ENCODE results near the gene HAGH. TPM values are rescaled to one million over a fixed set of nuclear protein-coding genes. Genes with fewer than 3 reads are reported as not detected.
A peak's percentile ranks its signal among the peaks of the same experiment; 100 is the strongest.

HAGH gene
- polyA plus RNA-seq, 1 donor from 2014 or later: 163 TPM

GRCh38 chr16:1863681-1864460 is 37.2 kb upstream of the HAGH start:
- no peaks in the 10 kb centered on the region for H3K36me3 ChIP-seq (ENCODE audit: insufficient read depth, low read length)
- H3K9ac ChIP-seq (ENCODE audit: low read length): no peak overlapping the region
- no peaks in the 10 kb centered on the region for H3K79me2 ChIP-seq (replicated peaks; ENCODE audit: insufficient read depth, low read length)
- peaks cover 43% of the 10 kb centered on the region for H3K27me3 ChIP-seq (ENCODE audit: insufficient read depth, low read depth, low read length)
- no peaks in the 10 kb centered on the region for H3F3A ChIP-seq (ENCODE audit: insufficient read depth, low read length, poor library complexity, severe bottlenecking)
- TF ChIP-seq POLR2AphosphoS5 (IDR thresholded peaks at IDR 0.05) (no peak), CTCF (IDR thresholded peaks at IDR 0.05; ENCODE audit: poor library complexity, severe bottlenecking) (peak; percentile 68), SMC3 (conservative IDR thresholded peaks at IDR 0.05; ENCODE audit: poor library complexity) (peak; percentile 66), RAD21 (conservative IDR thresholded peaks at IDR 0.05) (peak; percentile 75), MXI1 (conservative IDR thresholded peaks at IDR 0.05; ENCODE audit: poor library complexity, severe bottlenecking) (no peak), EZH2 (IDR thresholded peaks at IDR 0.05; ENCODE audit: borderline replicate concordance, insufficient read depth, low read length, poor library complexity, severe bottlenecking) (no peak), TAF1 (IDR thresholded peaks at IDR 0.05; ENCODE audit: low read depth) (no peak), EP300 (conservative IDR thresholded peaks at IDR 0.05; ENCODE audit: poor library complexity, severe bottlenecking) (no peak)
- TF ChIP-seq, protein P1, sequence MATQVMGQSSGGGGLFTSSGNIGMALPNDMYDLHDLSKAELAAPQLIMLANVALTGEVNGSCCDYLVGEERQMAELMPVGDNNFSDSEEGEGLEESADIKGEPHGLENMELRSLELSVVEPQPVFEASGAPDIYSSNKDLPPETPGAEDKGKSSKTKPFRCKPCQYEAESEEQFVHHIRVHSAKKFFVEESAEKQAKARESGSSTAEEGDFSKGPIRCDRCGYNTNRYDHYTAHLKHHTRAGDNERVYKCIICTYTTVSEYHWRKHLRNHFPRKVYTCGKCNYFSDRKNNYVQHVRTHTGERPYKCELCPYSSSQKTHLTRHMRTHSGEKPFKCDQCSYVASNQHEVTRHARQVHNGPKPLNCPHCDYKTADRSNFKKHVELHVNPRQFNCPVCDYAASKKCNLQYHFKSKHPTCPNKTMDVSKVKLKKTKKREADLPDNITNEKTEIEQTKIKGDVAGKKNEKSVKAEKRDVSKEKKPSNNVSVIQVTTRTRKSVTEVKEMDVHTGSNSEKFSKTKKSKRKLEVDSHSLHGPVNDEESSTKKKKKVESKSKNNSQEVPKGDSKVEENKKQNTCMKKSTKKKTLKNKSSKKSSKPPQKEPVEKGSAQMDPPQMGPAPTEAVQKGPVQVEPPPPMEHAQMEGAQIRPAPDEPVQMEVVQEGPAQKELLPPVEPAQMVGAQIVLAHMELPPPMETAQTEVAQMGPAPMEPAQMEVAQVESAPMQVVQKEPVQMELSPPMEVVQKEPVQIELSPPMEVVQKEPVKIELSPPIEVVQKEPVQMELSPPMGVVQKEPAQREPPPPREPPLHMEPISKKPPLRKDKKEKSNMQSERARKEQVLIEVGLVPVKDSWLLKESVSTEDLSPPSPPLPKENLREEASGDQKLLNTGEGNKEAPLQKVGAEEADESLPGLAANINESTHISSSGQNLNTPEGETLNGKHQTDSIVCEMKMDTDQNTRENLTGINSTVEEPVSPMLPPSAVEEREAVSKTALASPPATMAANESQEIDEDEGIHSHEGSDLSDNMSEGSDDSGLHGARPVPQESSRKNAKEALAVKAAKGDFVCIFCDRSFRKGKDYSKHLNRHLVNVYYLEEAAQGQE (IDR thresholded peaks at IDR 0.05; ENCODE audit: borderline replicate concordance): no peak
- H3K4me2 ChIP-seq (ENCODE audit: low read length): no peak overlapping the region
- no peaks in the 10 kb centered on the region for H3K9me2 ChIP-seq (ENCODE audit: insufficient read depth, low read length)
- H4K20me1 ChIP-seq (ENCODE audit: insufficient read depth): no peaks in the 10 kb centered on the region
- no peak overlapping the region for H3K27ac ChIP-seq (ENCODE audit: low read length)
- H3K9me3 ChIP-seq (ENCODE audit: low read length): no peaks in the 10 kb centered on the region
- H2AFZ ChIP-seq (ENCODE audit: low read depth, low read length): no peak overlapping the region
- no peak overlapping the region for H3K4me3 ChIP-seq (ENCODE audit: low read length)

- H3K27ac ChIP-seq (ENCODE audit: low read length): no peak overlapping the region
- H3K9me3 ChIP-seq (ENCODE audit: low read length): no peaks in the 10 kb centered on the region
- H3K9me2 ChIP-seq (ENCODE audit: insufficient read depth, low read length): no peaks in the 10 kb centered on the region
- H3K27me3 ChIP-seq (ENCODE audit: insufficient read depth, low read depth, low read length): peaks cover 56% of the 10 kb centered on the region
- no peak for TF ChIP-seq CTCF (IDR thresholded peaks at IDR 0.05; ENCODE audit: poor library complexity, severe bottlenecking)
- TF ChIP-seq EP300 (conservative IDR thresholded peaks at IDR 0.05; ENCODE audit: poor library complexity, severe bottlenecking): no peak
- TF ChIP-seq EZH2 (IDR thresholded peaks at IDR 0.05; ENCODE audit: borderline replicate concordance, insufficient read depth, low read length, poor library complexity, severe bottlenecking): no peak
- TF ChIP-seq POLR2AphosphoS5 (IDR thresholded peaks at IDR 0.05): no peak
- no peak for TF ChIP-seq SMC3 (conservative IDR thresholded peaks at IDR 0.05; ENCODE audit: poor library complexity)
- no peak for TF ChIP-seq MXI1 (conservative IDR thresholded peaks at IDR 0.05; ENCODE audit: poor library complexity, severe bottlenecking)
- no peak for TF ChIP-seq TAF1 (IDR thresholded peaks at IDR 0.05; ENCODE audit: low read depth)
- no peak overlapping the region for H3K4me2 ChIP-seq (ENCODE audit: low read length)
- H2AFZ ChIP-seq (ENCODE audit: low read depth, low read length): no peak overlapping the region
- no peak overlapping the region for H3K4me3 ChIP-seq (ENCODE audit: low read length)
- H3K36me3 ChIP-seq (ENCODE audit: insufficient read depth, low read length): no peaks in the 10 kb centered on the region
- H3K79me2 ChIP-seq (replicated peaks; ENCODE audit: insufficient read depth, low read length): no peaks in the 10 kb centered on the region
- H3K9ac ChIP-seq (ENCODE audit: low read length): no peak overlapping the region
- no peaks in the 10 kb centered on the region for H4K20me1 ChIP-seq (ENCODE audit: insufficient read depth)
- H3F3A ChIP-seq (ENCODE audit: insufficient read depth, low read length, poor library complexity, severe bottlenecking): no peaks in the 10 kb centered on the region
Observed at GRCh38 chr16:1862394-1862793, 35.8 kb upstream of the HAGH start.

Data from neural cell (in vitro differentiated cells).